ENCODE data around the gene GGN. TPM values are rescaled to one million over a fixed set of nuclear protein-coding genes. Genes with fewer than 3 reads are reported as not detected.

GGN gene
- total RNA-seq, 4 donors from 2014 or later, result 0.63 to 3.0 (median 1.8) TPM

GRCh38 chr19:38359242-38360021 lies 28.4 kb downstream of the GGN start:
- no peaks in the 10 kb centered on the region for H3K27me3 ChIP-seq
- 52 to 80% methylated on average over 9 to 14 of the region's 18 CpGs for WGBS, 2 donors

GRCh38 chr19:38358071-38358470 lies 29.8 kb downstream of the GGN start:
- intact Hi-C loops (cut with DNase I), result no loop called here
- H3K36me3 ChIP-seq, result no peaks in the 10 kb centered on the region
- TF ChIP-seq CTCF (IDR thresholded peaks at IDR 0.05) (no peak), POLR2A (IDR thresholded peaks at IDR 0.05) (no peak)
- no peak for DNase-seq
- 14 to 20% methylated on average over 5 of the region's 5 CpGs for WGBS, 2 donors
- no peaks in the 10 kb centered on the region for H3K27me3 ChIP-seq
- H3K27ac ChIP-seq, result no peak overlapping the region
- H3K4me3 ChIP-seq (replicated peaks in 1 of 3), result no peak overlapping the region
- H3K4me1 ChIP-seq, result peaks cover 7 to 10% of the 10 kb centered on the region in 2 donors
- H3K9me3 ChIP-seq, result no peaks in the 10 kb centered on the region

More at GRCh38 chr19:38359242-38360021, 28.4 kb downstream of the GGN start:
- no peak for TF ChIP-seq CTCF (IDR thresholded peaks at IDR 0.05)
- no peak for TF ChIP-seq POLR2A (IDR thresholded peaks at IDR 0.05)
- DNase-seq, result no peak
- H3K4me3 ChIP-seq (replicated peaks in 1 of 3), result no peak overlapping the region
- H3K36me3 ChIP-seq, result no peaks in the 10 kb centered on the region
- no peaks in the 10 kb centered on the region for H3K9me3 ChIP-seq
- no peak overlapping the region for H3K27ac ChIP-seq
- peaks cover 8 to 10% of the 10 kb centered on the region in 2 donors for H3K4me1 ChIP-seq
- intact Hi-C loops (cut with DNase I), result no loop called here

- WGBS, 2 donors, result 80 to 81% methylated on average over 16 of the region's 16 CpGs
- Histone ChIP-seq H3K9me3 (no peaks in the 10 kb centered on the region), H3K4me1 (no peaks in the 10 kb centered on the region), H3K27me3 (no peaks in the 10 kb centered on the region), H3K4me3 (replicated peaks in 1 of 3) (no peak overlapping the region), H3K36me3 (no peaks in the 10 kb centered on the region), H3K27ac (no peak overlapping the region)
- no peak for DNase-seq
- intact Hi-C loops (cut with DNase I), result no loop called here
- TF ChIP-seq CTCF (IDR thresholded peaks at IDR 0.05), result no peak
- TF ChIP-seq POLR2A (IDR thresholded peaks at IDR 0.05), result no peak
Observed at GRCh38 chr19:38355728-38356725, 31.8 kb downstream of the GGN start.

GRCh38 chr19:38352611-38353010 lies 35.2 kb downstream of the GGN start:
- intact Hi-C loops (cut with DNase I), result no loop called here
- Histone ChIP-seq H3K4me1 (no peaks in the 10 kb centered on the region), H3K4me3 (replicated peaks in 1 of 3) (no peak overlapping the region), H3K27me3 (no peaks in the 10 kb centered on the region), H3K36me3 (no peaks in the 10 kb centered on the region), H3K9me3 (no peaks in the 10 kb centered on the region), H3K27ac (no peak overlapping the region)
- 62% methylated on average over 8 of the region's 8 CpGs for WGBS, 2 donors
- TF ChIP-seq CTCF (IDR thresholded peaks at IDR 0.05), result no peak
- DNase-seq, result no peak

Data from thyroid gland (tissue), 4 donors.